Stimulated activated CD4-positive, alpha-beta T cell treated with anti-CD3 and anti-CD28 coated beads, Interleukin-4, amount 100 ng/mL, for 24 hours (primary cell): ENCODE measurements around the gene RPS18.
"Not testable (repeated sequence)": the region's sequence is repeated elsewhere in the genome, so short reads cannot be mapped to it uniquely, and the experiment has no call there.

Experiments
- DNase-seq: peaks from one replicate; pipeline ENCODE4 v3.0.0-alpha.2; 2020

RPS18 gene

GRCh38 chr6:33271468-33272274 is at the start of gene RPS18, which contains the start of gene VPS52:
RPS18 (plus strand) TSS chr6:33272075; CDS start chr6:33272120, 45 bp downstream.
VPS52 (minus strand) TSS chr6:33271876; CDS start chr6:33271675, 201 bp downstream.
- DNase-seq: peak; percentile 94

- DNase-seq: not testable (repeated sequence)
Observed at GRCh38 chr6:33226503-33227120, 45.3 kb upstream of the RPS18 start.

GRCh38 chr6:33235221-33235634 is 36.6 kb upstream of the RPS18 start:
- DNase-seq: no peak

GRCh38 chr6:33236328-33236727 is 35.5 kb upstream of the RPS18 start:
- no peak for DNase-seq

- no peak for DNase-seq
Observed at GRCh38 chr6:33236852-33237251, 35.0 kb upstream of the RPS18 start.

- no peak for DNase-seq
Observed at GRCh38 chr6:33237741-33238140, 34.1 kb upstream of the RPS18 start.

- no peak for DNase-seq
Observed at GRCh38 chr6:33241968-33242367, 29.9 kb upstream of the RPS18 start.

- DNase-seq: no peak
Observed at GRCh38 chr6:33243476-33243875, 28.4 kb upstream of the RPS18 start.

- peak; percentile 94 for DNase-seq
Observed at GRCh38 chr6:33247977-33248642, 23.8 kb upstream of the RPS18 start.

GRCh38 chr6:33248643-33248931 is 23.3 kb upstream of the RPS18 start:
- DNase-seq: no peak

GRCh38 chr6:33248932-33249731 is 22.7 kb upstream of the RPS18 start:
- DNase-seq: peak; percentile 96

GRCh38 chr6:33249732-33250630 is 21.9 kb upstream of the RPS18 start:
- DNase-seq: peak; percentile 30

GRCh38 chr6:33250731-33251130 is 21.1 kb upstream of the RPS18 start:
- DNase-seq: no peak

- no peak for DNase-seq
Observed at GRCh38 chr6:33251395-33252012, 20.4 kb upstream of the RPS18 start.

- no peak for DNase-seq
Observed at GRCh38 chr6:33252759-33253158, 19.1 kb upstream of the RPS18 start.

- DNase-seq: no peak
Observed at GRCh38 chr6:33254591-33254990, 17.3 kb upstream of the RPS18 start.

- DNase-seq: no peak
Observed at GRCh38 chr6:33259032-33259431, 12.8 kb upstream of the RPS18 start.

- DNase-seq: not testable (repeated sequence)
Observed at GRCh38 chr6:33262490-33262889, 9.4 kb upstream of the RPS18 start.

GRCh38 chr6:33264015-33264414 is 7.9 kb upstream of the RPS18 start:
- DNase-seq: no peak

GRCh38 chr6:33271117-33271467 is 783 bp upstream of the RPS18 start:
- no peak for DNase-seq

GRCh38 chr6:33272275-33273128 is 627 bp downstream of the RPS18 start:
- DNase-seq: no peak
